Measurements from ENCODE around the gene KCNJ13.

Gene KCNJ13

DNA sequence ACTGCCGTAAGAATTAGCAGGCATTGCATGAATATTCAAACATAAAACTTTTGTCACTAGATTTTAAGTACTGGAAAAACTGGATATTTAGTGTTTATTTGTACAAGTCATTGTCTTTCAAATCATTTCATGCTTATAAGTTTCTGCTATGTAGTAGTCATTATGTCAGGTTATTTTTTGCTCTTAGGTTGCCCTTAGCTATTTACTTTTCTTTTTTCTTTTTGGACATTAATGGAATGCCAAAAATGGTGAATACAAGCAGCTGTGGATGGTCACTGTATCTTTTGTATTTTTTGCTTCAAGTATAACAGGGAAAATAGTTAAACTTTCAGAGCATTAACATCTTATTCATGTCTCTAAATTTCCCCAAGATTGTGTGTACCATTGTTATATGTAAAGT is 18.6 kb upstream of the KCNJ13 start:
- Histone ChIP-seq H3K9ac (no peak overlapping the region), H3K9me3 (no peaks in the 10 kb centered on the region), H3K4me2 (no peak overlapping the region), H4K20me1 (no peaks in the 10 kb centered on the region), H3K27me3 (no peaks in the 10 kb centered on the region), H3K36me3 (peaks cover 92% of the 10 kb centered on the region), H3K27ac (no peak overlapping the region), H3K4me3 (no peak overlapping the region), H3K4me1 (no peaks in the 10 kb centered on the region)
- no peak for TF ChIP-seq Cebpa-rat (IDR thresholded peaks at IDR 0.05)

DNA sequence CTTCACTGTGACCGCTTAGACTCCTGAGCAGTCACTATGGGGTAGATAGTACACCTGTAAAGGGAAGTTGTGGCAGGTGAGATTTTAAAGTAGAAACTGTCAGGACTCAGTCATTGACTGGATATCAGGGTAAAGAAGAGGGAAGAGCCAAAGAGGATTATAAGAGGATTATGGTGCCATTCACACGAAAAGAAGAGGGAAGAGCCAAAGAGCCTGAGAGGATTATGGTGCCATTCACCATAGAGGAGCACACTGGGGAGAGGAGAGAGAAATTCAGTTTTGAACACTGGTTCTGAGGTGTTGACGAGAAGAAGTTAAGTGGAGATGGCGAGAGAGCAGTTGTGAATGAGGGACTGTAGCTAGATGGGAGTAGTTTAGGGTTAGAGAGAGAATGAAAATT is 16.9 kb upstream of the KCNJ13 start:
- H3K36me3 ChIP-seq, result peaks cover 94% of the 10 kb centered on the region

DNA sequence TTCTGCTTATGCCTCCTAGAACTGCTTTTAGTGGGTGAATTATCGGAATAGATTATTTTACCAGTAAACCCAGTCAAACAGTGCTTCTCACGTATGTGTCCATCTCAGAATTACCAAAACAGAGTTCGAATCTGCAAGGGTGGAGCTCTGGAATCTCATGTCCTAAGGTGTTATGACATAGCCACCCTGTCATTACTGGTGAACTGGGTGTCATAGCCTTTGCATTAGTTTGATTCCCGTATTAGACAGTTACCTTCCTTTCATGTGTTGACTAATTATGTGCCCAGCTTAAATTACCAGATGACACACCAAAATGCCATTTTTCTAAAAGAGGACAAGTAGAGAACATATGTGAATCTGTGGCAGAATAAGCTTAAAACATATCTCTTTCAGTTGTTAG is 15.2 kb upstream of the KCNJ13 start:
- H3K4me1 ChIP-seq, result no peaks in the 10 kb centered on the region
- H3K36me3 ChIP-seq, result peaks cover 95% of the 10 kb centered on the region
- TF ChIP-seq Cebpa-rat (IDR thresholded peaks at IDR 0.05), result no peak
- H3K4me2 ChIP-seq, result no peak overlapping the region
- H3K4me3 ChIP-seq, result no peak overlapping the region
- no peaks in the 10 kb centered on the region for H3K9me3 ChIP-seq
- H4K20me1 ChIP-seq, result no peaks in the 10 kb centered on the region
- no peak overlapping the region for H3K27ac ChIP-seq
- no peaks in the 10 kb centered on the region for H3K27me3 ChIP-seq
- no peak overlapping the region for H3K9ac ChIP-seq

More for the DNA sequence above, 16.9 kb upstream of the KCNJ13 start:
- Histone ChIP-seq H3K4me3 (no peak overlapping the region), H3K9ac (no peak overlapping the region), H3K9me3 (no peaks in the 10 kb centered on the region), H3K27ac (no peak overlapping the region), H3K27me3 (no peaks in the 10 kb centered on the region), H3K4me1 (no peaks in the 10 kb centered on the region), H3K4me2 (no peak overlapping the region), H4K20me1 (no peaks in the 10 kb centered on the region)
- TF ChIP-seq Cebpa-rat (IDR thresholded peaks at IDR 0.05), result no peak

DNA sequence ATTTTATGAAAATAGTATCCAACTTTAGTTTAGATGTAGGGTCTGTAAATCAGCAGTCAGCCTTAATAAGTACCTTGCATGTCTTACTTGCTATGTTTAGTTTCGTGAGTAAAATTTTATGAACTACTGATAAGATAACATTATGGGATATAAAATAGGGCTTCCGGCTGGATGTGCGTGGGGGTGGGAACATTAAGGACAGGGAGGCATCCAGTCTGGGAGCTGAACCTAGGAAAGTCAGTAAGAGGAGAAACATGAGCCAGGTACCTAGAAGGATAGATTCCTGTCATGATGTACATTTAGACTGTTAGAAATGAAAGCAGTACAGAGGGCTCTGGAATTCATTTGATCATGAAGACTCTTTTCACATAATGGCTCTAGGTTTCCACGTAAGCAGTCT is 12.7 kb upstream of the KCNJ13 start:
- H3K9ac ChIP-seq, result no peak overlapping the region
- no peak overlapping the region for H3K27ac ChIP-seq
- no peaks in the 10 kb centered on the region for H3K27me3 ChIP-seq
- H3K4me1 ChIP-seq, result no peaks in the 10 kb centered on the region
- peaks cover 87% of the 10 kb centered on the region for H3K36me3 ChIP-seq
- H4K20me1 ChIP-seq, result no peaks in the 10 kb centered on the region
- no peak overlapping the region for H3K4me3 ChIP-seq
- H3K4me2 ChIP-seq, result no peak overlapping the region
- no peak for TF ChIP-seq Cebpa-rat (IDR thresholded peaks at IDR 0.05)
- H3K9me3 ChIP-seq, result no peaks in the 10 kb centered on the region

DNA sequence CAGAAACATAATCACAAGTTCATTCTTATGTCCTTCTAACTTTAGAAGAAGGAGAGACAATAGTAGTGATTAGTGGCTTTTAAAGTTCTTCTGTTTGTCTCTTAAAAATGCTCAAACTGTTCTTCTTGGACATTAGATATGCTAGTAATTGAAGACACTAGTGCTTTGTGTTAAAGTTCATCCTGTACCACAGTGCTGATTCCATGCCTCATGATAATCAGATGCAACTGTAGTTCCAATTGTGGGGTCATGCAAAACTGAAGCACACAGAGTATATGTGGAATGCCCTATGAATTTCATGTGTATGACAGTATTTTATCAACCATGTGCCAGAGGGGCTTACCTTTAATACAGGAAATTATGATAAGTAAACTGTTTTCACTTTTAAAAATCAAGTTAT is 11.4 kb upstream of the KCNJ13 start:
- Histone ChIP-seq H3K36me3 (peaks cover 80% of the 10 kb centered on the region), H3K4me3 (no peak overlapping the region), H3K9ac (no peak overlapping the region), H3K4me1 (no peaks in the 10 kb centered on the region), H3K27ac (no peak overlapping the region), H3K9me3 (no peaks in the 10 kb centered on the region), H3K4me2 (no peak overlapping the region), H4K20me1 (no peaks in the 10 kb centered on the region), H3K27me3 (no peaks in the 10 kb centered on the region)
- TF ChIP-seq Cebpa-rat (IDR thresholded peaks at IDR 0.05), result no peak

DNA sequence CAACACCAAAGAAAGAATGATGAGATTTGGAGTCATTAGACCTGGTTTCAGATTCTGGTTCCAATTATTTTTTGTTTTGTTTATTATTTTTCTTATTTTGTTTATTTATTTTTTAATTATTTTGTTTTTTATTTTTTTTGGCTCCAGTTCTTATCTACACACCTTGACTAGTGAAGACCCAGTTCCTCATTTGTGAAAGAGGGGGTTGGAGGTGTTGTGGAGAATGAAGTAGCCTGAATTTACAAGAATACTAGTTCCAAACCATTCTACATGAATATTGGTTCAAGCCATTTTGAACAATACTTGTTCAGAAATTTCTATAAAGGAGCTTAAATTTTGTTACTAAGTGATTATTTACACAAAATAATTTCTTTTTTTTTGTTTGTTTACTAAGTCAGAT is 6.9 kb upstream of the KCNJ13 start:
- no peak for TF ChIP-seq Cebpa-rat (IDR thresholded peaks at IDR 0.05)
- H3K4me2 ChIP-seq, result no peak overlapping the region
- no peaks in the 10 kb centered on the region for H3K27me3 ChIP-seq
- no peaks in the 10 kb centered on the region for H3K9me3 ChIP-seq
- H3K4me3 ChIP-seq, result no peak overlapping the region
- H3K9ac ChIP-seq, result no peak overlapping the region
- H3K4me1 ChIP-seq, result no peaks in the 10 kb centered on the region
- H3K36me3 ChIP-seq, result peaks cover 56% of the 10 kb centered on the region
- H3K27ac ChIP-seq, result no peak overlapping the region
- no peaks in the 10 kb centered on the region for H4K20me1 ChIP-seq

DNA sequence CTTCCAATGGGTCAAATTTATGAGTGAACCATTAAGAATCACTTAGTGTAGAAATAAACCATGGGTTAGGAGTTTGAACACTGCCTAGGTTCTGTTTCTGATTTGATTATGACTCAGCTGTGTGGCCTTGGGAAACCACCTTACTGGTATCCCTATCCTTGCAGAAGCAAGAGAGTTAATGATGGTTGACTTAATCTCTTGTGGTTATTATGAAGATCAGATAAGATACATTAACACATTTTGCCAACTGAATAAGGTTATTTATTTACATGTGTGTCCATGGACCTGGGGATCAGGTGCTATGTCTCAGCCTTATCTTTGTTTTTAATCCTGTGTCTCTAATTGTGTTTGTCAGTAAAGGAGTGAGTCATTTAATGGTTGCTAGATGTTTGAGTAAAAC is 5.4 kb upstream of the KCNJ13 start:
- Histone ChIP-seq H3K27me3 (no peaks in the 10 kb centered on the region), H3K9me3 (no peaks in the 10 kb centered on the region), H4K20me1 (no peaks in the 10 kb centered on the region), H3K4me1 (no peaks in the 10 kb centered on the region), H3K27ac (no peak overlapping the region), H3K4me3 (no peak overlapping the region), H3K4me2 (no peak overlapping the region), H3K36me3 (peaks cover 48% of the 10 kb centered on the region), H3K9ac (no peak overlapping the region)
- no peak for TF ChIP-seq Cebpa-rat (IDR thresholded peaks at IDR 0.05)

DNA sequence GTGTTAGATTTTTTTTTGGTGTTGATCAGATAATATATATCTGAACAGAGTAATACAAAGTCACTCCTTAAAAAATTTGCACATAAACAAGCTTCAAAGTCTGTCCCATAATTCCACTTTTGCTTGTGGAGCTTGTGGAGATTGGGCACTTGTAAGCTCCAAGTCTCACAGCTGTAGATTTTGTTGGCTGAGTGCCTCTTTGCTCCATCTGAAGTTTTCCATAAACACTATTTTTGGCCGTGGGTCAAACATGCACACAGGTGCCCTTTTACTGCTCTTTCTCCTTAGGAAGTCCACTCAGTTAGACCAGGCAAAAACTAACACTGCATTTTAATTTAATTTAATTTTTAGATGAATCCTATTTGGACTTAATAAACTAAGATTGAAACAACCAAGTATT is 3.6 kb upstream of the KCNJ13 start:
- H3K27ac ChIP-seq, result no peak overlapping the region
- no peak overlapping the region for H3K4me2 ChIP-seq
- H3K4me3 ChIP-seq, result no peak overlapping the region
- H3K9me3 ChIP-seq, result no peaks in the 10 kb centered on the region
- H4K20me1 ChIP-seq, result no peaks in the 10 kb centered on the region
- TF ChIP-seq Cebpa-rat (IDR thresholded peaks at IDR 0.05), result no peak
- peaks cover 40% of the 10 kb centered on the region for H3K36me3 ChIP-seq
- no peaks in the 10 kb centered on the region for H3K27me3 ChIP-seq
- H3K4me1 ChIP-seq, result no peaks in the 10 kb centered on the region
- H3K9ac ChIP-seq, result no peak overlapping the region

DNA sequence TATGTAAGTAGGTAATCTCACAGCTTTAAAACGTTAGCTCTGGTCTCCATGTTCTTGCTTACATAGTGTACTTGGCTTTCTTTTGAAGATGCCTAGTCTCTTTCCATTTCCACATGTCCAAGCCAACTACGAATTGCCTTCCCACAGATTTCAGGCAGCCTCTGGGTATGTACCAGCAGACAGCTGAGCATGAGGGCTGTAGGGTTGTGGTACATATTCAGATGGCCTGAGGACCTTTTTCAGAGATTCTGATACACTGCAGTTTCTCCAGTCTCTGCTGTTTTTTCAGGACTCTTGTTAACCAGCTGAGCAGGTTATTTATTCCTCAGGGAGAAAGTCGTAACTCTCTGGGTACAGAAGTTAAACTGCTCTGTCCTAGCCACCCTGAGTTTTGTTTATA is 3.1 kb upstream of the KCNJ13 start:
- TF ChIP-seq Cebpa-rat (IDR thresholded peaks at IDR 0.05), result no peak
- Histone ChIP-seq H3K27ac (no peak overlapping the region), H3K4me1 (no peaks in the 10 kb centered on the region), H3K27me3 (no peaks in the 10 kb centered on the region), H3K4me3 (no peak overlapping the region), H3K36me3 (peaks cover 36% of the 10 kb centered on the region), H3K4me2 (no peak overlapping the region), H3K9ac (no peak overlapping the region), H4K20me1 (no peaks in the 10 kb centered on the region), H3K9me3 (no peaks in the 10 kb centered on the region)

DNA sequence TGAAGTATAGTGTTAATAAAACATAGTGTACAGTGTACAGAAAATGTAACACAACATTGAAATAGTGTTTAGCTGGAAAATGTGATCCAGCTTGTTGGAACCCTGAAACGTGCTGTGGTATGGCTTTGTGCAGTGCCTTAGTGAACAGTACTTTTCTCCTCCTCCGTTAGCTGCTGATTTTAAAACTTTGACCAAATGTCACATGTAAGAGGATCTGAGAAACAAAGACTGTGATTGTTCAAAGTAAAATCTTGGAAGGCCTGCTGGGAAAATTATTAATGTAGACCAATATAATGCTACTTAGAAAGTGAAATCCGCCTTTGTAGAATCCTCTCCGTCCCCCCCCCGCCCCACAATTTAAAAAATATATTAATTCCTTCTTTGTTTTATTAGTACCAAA is 911 bp upstream of the KCNJ13 start:
- H3K4me1 ChIP-seq, result peaks cover 9% of the 10 kb centered on the region
- H3K27me3 ChIP-seq, result no peaks in the 10 kb centered on the region
- H3K4me2 ChIP-seq, result no peak overlapping the region
- no peaks in the 10 kb centered on the region for H3K9me3 ChIP-seq
- TF ChIP-seq Cebpa-rat (IDR thresholded peaks at IDR 0.05), result no peak
- no peak overlapping the region for H3K4me3 ChIP-seq
- no peak overlapping the region for H3K9ac ChIP-seq
- H3K36me3 ChIP-seq, result peaks cover 35% of the 10 kb centered on the region; the same call in 1 of the 2 replicates
- H3K27ac ChIP-seq, result no peak overlapping the region
- H4K20me1 ChIP-seq, result no peaks in the 10 kb centered on the region

DNA sequence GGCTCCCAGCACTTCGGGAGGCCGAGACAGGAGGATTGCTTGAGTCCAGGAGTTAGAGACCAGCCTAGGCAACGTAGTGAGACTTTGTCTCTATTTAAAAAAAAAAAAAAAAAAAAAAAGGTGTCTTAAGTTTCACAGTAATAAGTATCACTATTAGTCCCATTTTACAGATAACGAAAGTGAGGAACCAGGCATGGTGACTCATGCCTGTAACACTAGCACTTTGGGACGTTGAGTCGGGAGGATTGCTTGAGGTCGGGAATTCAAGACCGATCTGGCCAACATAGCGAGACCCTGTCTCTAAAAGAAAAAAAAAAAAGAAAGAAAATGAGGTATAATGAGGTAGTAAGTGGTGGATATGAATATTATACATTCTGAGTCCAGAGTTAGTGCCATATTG is 2.5 kb downstream of the KCNJ13 start:
- Histone ChIP-seq H3K27ac (no peak overlapping the region), H3K4me1 (peaks cover 26% of the 10 kb centered on the region), H3K4me2 (no peak overlapping the region), H3K4me3 (no peak overlapping the region), H3K9me3 (no peaks in the 10 kb centered on the region), H3K36me3 (peaks cover 37% of the 10 kb centered on the region), H4K20me1 (no peaks in the 10 kb centered on the region), H3K9ac (no peak overlapping the region), H3K27me3 (no peaks in the 10 kb centered on the region)
- TF ChIP-seq Cebpa-rat (IDR thresholded peaks at IDR 0.05), result no peak

All from BLaER1 (cell line).